Esophagus squamous epithelium (tissue), 4 donors: ENCODE data around the gene ARPIN.

Experiments
- POLR2A ChIP-seq, 4 donors: fragments of 450-650 bp; IDR thresholded peaks; one replicate each; pipeline ENCODE4 v1.6.1; 2017; ENCODE audit warnings: antibody characterized with exemption in 4 of 4, mild to moderate bottlenecking in 4 of 4, moderate library complexity in 3 of 4
- TF ChIP-seq, protein P1 (sequence below), 6 experiments: fragments of 450-650 bp in 4 of 6; fragments of 200-600 bp in 2 of 6; sonication (generic) in 2 of 6; IDR thresholded peaks; one replicate each; pipeline ENCODE4 v1.5.1; 2016 to 2019; ENCODE audit warnings: antibody characterized with exemption in 6 of 6, mild to moderate bottlenecking in 4 of 6, moderate library complexity in 4 of 6

DNA sequence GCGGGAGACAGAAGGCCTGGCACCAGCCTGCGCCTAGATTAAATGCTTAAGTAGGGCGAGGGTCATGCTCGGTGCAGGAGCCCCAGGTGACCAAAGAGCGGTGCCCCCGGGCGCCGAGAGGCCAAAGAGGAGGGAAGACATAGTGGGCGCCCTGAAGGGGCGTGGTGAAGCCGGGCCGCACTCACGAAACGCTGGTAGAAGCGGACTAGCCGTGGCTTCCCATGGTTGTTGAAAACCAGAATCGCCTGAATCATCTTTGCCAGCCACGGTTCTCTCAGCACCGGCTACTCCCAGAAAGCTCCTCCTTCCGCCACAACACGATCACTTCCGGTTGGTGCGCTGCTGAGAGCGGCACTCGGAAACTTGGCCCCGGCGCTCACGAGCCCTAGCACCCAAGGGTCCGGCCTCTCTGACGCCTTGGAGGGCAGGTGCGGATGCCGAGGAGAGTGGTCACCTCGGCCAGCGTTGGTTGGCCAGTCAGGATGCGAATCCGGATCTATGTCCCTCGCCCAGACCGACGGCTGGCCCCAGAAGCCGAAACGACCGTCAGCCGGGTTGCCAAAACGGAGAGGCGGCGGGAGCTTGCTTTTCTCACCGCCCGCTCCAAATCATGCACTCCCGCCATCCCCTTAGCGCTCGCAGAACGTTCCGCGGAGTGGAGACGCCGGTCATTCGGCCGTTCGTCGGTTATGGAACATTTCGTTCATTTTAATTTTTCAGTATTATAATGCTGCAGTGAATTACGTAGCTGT, 18.9 kb downstream of the ARPIN start, which contains the start of gene AP3S2:
- TF ChIP-seq, protein P1, sequence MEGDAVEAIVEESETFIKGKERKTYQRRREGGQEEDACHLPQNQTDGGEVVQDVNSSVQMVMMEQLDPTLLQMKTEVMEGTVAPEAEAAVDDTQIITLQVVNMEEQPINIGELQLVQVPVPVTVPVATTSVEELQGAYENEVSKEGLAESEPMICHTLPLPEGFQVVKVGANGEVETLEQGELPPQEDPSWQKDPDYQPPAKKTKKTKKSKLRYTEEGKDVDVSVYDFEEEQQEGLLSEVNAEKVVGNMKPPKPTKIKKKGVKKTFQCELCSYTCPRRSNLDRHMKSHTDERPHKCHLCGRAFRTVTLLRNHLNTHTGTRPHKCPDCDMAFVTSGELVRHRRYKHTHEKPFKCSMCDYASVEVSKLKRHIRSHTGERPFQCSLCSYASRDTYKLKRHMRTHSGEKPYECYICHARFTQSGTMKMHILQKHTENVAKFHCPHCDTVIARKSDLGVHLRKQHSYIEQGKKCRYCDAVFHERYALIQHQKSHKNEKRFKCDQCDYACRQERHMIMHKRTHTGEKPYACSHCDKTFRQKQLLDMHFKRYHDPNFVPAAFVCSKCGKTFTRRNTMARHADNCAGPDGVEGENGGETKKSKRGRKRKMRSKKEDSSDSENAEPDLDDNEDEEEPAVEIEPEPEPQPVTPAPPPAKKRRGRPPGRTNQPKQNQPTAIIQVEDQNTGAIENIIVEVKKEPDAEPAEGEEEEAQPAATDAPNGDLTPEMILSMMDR (IDR thresholded peaks at IDR 0.05), result peak in 1 of 6 experiments; percentile 35
- peak in 2 of 4 donors; percentile 49 to 64 for TF ChIP-seq POLR2A (IDR thresholded peaks at IDR 0.05)
